ENCODE results near the gene C6orf52. TPM values are rescaled to one million over a fixed set of nuclear protein-coding genes. Genes with fewer than 3 reads are reported as not detected.

Gene C6orf52
- total and polyA plus RNA-seq, 9 of the 15 experiments (the other 6 are each of a cell fraction or from before 2014, with no cell fraction given) = 6.7 to 37.0 (median 11.1) TPM

- TF ChIP-seq, protein P1, sequence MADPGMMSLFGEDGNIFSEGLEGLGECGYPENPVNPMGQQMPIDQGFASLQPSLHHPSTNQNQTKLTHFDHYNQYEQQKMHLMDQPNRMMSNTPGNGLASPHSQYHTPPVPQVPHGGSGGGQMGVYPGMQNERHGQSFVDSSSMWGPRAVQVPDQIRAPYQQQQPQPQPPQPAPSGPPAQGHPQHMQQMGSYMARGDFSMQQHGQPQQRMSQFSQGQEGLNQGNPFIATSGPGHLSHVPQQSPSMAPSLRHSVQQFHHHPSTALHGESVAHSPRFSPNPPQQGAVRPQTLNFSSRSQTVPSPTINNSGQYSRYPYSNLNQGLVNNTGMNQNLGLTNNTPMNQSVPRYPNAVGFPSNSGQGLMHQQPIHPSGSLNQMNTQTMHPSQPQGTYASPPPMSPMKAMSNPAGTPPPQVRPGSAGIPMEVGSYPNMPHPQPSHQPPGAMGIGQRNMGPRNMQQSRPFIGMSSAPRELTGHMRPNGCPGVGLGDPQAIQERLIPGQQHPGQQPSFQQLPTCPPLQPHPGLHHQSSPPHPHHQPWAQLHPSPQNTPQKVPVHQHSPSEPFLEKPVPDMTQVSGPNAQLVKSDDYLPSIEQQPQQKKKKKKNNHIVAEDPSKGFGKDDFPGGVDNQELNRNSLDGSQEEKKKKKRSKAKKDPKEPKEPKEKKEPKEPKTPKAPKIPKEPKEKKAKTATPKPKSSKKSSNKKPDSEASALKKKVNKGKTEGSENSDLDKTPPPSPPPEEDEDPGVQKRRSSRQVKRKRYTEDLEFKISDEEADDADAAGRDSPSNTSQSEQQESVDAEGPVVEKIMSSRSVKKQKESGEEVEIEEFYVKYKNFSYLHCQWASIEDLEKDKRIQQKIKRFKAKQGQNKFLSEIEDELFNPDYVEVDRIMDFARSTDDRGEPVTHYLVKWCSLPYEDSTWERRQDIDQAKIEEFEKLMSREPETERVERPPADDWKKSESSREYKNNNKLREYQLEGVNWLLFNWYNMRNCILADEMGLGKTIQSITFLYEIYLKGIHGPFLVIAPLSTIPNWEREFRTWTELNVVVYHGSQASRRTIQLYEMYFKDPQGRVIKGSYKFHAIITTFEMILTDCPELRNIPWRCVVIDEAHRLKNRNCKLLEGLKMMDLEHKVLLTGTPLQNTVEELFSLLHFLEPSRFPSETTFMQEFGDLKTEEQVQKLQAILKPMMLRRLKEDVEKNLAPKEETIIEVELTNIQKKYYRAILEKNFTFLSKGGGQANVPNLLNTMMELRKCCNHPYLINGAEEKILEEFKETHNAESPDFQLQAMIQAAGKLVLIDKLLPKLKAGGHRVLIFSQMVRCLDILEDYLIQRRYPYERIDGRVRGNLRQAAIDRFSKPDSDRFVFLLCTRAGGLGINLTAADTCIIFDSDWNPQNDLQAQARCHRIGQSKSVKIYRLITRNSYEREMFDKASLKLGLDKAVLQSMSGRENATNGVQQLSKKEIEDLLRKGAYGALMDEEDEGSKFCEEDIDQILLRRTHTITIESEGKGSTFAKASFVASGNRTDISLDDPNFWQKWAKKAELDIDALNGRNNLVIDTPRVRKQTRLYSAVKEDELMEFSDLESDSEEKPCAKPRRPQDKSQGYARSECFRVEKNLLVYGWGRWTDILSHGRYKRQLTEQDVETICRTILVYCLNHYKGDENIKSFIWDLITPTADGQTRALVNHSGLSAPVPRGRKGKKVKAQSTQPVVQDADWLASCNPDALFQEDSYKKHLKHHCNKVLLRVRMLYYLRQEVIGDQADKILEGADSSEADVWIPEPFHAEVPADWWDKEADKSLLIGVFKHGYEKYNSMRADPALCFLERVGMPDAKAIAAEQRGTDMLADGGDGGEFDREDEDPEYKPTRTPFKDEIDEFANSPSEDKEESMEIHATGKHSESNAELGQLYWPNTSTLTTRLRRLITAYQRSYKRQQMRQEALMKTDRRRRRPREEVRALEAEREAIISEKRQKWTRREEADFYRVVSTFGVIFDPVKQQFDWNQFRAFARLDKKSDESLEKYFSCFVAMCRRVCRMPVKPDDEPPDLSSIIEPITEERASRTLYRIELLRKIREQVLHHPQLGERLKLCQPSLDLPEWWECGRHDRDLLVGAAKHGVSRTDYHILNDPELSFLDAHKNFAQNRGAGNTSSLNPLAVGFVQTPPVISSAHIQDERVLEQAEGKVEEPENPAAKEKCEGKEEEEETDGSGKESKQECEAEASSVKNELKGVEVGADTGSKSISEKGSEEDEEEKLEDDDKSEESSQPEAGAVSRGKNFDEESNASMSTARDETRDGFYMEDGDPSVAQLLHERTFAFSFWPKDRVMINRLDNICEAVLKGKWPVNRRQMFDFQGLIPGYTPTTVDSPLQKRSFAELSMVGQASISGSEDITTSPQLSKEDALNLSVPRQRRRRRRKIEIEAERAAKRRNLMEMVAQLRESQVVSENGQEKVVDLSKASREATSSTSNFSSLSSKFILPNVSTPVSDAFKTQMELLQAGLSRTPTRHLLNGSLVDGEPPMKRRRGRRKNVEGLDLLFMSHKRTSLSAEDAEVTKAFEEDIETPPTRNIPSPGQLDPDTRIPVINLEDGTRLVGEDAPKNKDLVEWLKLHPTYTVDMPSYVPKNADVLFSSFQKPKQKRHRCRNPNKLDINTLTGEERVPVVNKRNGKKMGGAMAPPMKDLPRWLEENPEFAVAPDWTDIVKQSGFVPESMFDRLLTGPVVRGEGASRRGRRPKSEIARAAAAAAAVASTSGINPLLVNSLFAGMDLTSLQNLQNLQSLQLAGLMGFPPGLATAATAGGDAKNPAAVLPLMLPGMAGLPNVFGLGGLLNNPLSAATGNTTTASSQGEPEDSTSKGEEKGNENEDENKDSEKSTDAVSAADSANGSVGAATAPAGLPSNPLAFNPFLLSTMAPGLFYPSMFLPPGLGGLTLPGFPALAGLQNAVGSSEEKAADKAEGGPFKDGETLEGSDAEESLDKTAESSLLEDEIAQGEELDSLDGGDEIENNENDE (IDR thresholded peaks at IDR 0.05; ENCODE audit: low read depth, low read length) = no peak
- TF ChIP-seq NRF1 (conservative IDR thresholded peaks at IDR 0.05 in 1 of 2, IDR thresholded peaks at IDR 0.05 in 1 of 2) (no peak), ZNF274 (IDR thresholded peaks at IDR 0.05; ENCODE audit: borderline replicate concordance, low read depth, low read length) (no peak), SOX6 (IDR thresholded peaks at IDR 0.05) (no peak), YBX1 (IDR thresholded peaks at IDR 0.05) (no peak), MGA (IDR thresholded peaks at IDR 0.05) (no peak)
These were observed 16.0 kb downstream of the C6orf52 start (continued) for GRCh38 chr6:10678456-10678855.
